Osteocyte (in vitro differentiated cells): ENCODE data around the gene GPR18. TPM values are rescaled to one million over a fixed set of nuclear protein-coding genes. Genes with fewer than 3 reads are reported as not detected.

Experiments
- DNase-seq: peaks from one replicate; pipeline ENCODE4 v3.0.0; 2021; ENCODE audit warnings: mixed read lengths; ENCODE audit not compliant: unreplicated experiment; ENCODE audit errors: extremely low spot score
- H3K27ac Mint-ChIP-seq: one replicate; pipeline ENCODE4 v1.8.0; 2021; ENCODE audit warnings: mild to moderate bottlenecking, mixed read lengths; ENCODE audit not compliant: unreplicated experiment
- H3K27me3 Mint-ChIP-seq: one replicate; pipeline ENCODE4 v1.8.0; 2021; ENCODE audit warnings: mixed read lengths; ENCODE audit not compliant: unreplicated experiment
- H3K36me3 Mint-ChIP-seq: one replicate; pipeline ENCODE4 v1.8.0; 2021; ENCODE audit warnings: mixed read lengths; ENCODE audit not compliant: unreplicated experiment
- H3K4me1 Mint-ChIP-seq: one replicate; pipeline ENCODE4 v1.8.0; 2021; ENCODE audit warnings: mixed read lengths; ENCODE audit not compliant: unreplicated experiment
- H3K4me3 Mint-ChIP-seq: one replicate; pipeline ENCODE4 v1.8.0; 2021; ENCODE audit warnings: mild to moderate bottlenecking, moderate library complexity, mixed read lengths; ENCODE audit not compliant: unreplicated experiment
- H3K9me3 Mint-ChIP-seq: one replicate; pipeline ENCODE4 v1.8.0; 2021; ENCODE audit warnings: mixed read lengths; ENCODE audit not compliant: unreplicated experiment
- total RNA-seq: library from RNA; stranded (reverse); gene quantifications from 2 replicates; pipeline ENCODE4 v1.2.1, GENCODE V29; 2021
- TF ChIP-seq, protein P1 (sequence below): fragments of 200-600 bp; sonication (generic); IDR thresholded peaks from 2 replicates; pipeline ENCODE4 v1.5.0; 2021; ENCODE audit warnings: antibody characterized with exemption, mild to moderate bottlenecking, moderate library complexity

GPR18 gene
- total RNA-seq, 1 donor from 2014 or later: not detected

DNA sequence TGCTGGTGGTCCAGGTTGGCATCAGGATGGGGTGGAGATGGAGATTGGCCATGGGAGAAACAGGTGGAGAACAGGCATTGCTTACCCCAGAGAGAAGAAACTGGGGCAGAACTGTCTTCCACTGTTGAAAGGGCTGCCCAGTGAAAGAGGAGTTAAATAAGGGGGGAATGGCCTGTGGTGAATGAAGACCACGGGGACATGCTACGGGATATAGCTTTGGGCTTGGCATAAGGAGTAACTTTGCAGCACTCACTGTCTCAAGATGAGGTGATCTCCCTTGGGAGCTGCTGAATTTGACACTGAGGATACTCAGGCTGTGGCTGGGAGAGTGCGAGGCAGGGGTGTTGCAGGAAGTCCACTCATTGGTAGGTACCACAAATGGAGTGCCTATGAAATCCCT lies 10.6 kb upstream of the GPR18 start:
- DNase-seq: no peak
- H3K27ac Mint-ChIP-seq: no peak overlapping the region
- H3K9me3 Mint-ChIP-seq: no peaks in the 10 kb centered on the region
- no peaks in the 10 kb centered on the region for H3K27me3 Mint-ChIP-seq
- TF ChIP-seq, protein P1, sequence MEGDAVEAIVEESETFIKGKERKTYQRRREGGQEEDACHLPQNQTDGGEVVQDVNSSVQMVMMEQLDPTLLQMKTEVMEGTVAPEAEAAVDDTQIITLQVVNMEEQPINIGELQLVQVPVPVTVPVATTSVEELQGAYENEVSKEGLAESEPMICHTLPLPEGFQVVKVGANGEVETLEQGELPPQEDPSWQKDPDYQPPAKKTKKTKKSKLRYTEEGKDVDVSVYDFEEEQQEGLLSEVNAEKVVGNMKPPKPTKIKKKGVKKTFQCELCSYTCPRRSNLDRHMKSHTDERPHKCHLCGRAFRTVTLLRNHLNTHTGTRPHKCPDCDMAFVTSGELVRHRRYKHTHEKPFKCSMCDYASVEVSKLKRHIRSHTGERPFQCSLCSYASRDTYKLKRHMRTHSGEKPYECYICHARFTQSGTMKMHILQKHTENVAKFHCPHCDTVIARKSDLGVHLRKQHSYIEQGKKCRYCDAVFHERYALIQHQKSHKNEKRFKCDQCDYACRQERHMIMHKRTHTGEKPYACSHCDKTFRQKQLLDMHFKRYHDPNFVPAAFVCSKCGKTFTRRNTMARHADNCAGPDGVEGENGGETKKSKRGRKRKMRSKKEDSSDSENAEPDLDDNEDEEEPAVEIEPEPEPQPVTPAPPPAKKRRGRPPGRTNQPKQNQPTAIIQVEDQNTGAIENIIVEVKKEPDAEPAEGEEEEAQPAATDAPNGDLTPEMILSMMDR: no peak
- H3K36me3 Mint-ChIP-seq: peaks cover 3% of the 10 kb centered on the region
- no peaks in the 10 kb centered on the region for H3K4me1 Mint-ChIP-seq
- H3K4me3 Mint-ChIP-seq: no peak overlapping the region

DNA sequence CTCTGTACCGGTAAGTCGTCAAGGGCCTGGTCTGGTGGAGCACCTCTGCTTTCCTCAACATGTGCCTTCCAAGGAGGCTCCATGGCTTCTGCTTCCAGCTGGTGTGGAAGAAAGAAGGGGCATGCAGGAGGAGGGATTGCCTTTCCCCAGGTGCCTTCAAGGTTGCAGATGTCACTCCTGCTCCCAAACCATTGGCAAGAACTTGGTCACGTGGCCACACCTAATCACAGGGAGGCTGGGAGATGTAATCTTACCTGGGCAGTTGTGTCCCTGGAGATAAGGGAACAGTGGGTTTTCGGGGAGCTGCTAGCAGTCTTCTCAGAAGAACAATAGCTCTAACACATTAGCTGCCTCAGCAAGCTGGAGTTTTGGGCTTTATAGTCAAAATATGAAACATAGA lies 9.7 kb upstream of the GPR18 start:
- Mint-ChIP-seq H3K9me3 (no peaks in the 10 kb centered on the region), H3K4me3 (no peak overlapping the region), H3K27me3 (no peaks in the 10 kb centered on the region), H3K27ac (no peak overlapping the region), H3K4me1 (no peaks in the 10 kb centered on the region), H3K36me3 (peaks cover 3% of the 10 kb centered on the region)
- DNase-seq: no peak
- TF ChIP-seq, protein P1: no peak

DNA sequence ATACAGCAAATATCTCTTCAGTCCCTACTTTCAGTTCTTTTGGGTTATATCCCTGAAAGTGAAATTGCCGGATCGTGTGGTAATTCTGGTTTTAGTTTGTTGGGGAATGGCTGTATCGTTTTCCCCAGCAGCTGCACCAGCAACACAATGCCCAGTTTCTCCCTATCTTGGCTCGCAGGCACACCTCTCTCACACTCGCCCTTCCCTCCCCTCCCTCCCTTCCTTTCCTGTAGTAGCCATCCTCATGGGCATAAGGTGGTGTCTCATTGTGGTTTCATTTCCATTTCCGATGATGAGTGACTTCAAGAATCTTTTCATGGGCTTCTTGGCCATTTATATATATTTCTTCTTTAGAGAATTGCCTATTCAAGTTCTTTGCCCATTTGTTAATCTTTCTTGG lies 8.6 kb upstream of the GPR18 start:
- DNase-seq: no peak
- Mint-ChIP-seq H3K4me1 (no peaks in the 10 kb centered on the region), H3K9me3 (no peaks in the 10 kb centered on the region), H3K36me3 (no peaks in the 10 kb centered on the region), H3K27ac (no peak overlapping the region), H3K27me3 (no peaks in the 10 kb centered on the region), H3K4me3 (no peak overlapping the region)
- TF ChIP-seq, protein P1: no peak

DNA sequence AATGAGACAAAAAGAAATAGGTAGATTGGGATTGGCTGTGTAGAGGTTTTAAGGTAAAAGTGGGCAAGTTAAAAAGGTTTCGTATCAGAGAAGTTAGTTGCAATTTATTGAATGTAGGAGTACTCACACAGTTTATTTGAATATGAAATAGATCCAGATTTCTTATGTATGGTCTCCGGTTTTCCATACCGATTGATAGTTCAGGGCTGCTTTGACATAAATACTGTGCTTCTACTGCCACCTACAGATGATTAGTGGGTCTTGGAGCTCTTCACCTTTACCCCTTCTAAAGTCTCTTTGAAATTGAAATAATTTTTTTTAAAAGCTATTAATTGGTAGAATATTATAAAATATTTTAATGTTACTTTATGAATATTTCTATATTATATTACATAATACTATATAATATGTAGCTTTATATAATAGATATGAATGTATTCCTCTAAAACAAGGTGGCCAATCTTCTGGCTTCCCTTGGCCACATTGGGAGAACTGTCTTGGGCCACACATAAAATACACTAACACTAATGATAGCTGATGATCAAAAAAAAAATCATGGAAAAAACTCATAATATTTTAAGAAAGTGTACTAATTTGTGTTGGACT lies 7.7 kb upstream of the GPR18 start:
- no peaks in the 10 kb centered on the region for H3K9me3 Mint-ChIP-seq
- H3K4me1 Mint-ChIP-seq: no peaks in the 10 kb centered on the region
- no peaks in the 10 kb centered on the region for H3K27me3 Mint-ChIP-seq
- DNase-seq: no peak
- H3K36me3 Mint-ChIP-seq: no peaks in the 10 kb centered on the region
- TF ChIP-seq, protein P1: peak; percentile 78
- no peak overlapping the region for H3K4me3 Mint-ChIP-seq
- no peak overlapping the region for H3K27ac Mint-ChIP-seq

DNA sequence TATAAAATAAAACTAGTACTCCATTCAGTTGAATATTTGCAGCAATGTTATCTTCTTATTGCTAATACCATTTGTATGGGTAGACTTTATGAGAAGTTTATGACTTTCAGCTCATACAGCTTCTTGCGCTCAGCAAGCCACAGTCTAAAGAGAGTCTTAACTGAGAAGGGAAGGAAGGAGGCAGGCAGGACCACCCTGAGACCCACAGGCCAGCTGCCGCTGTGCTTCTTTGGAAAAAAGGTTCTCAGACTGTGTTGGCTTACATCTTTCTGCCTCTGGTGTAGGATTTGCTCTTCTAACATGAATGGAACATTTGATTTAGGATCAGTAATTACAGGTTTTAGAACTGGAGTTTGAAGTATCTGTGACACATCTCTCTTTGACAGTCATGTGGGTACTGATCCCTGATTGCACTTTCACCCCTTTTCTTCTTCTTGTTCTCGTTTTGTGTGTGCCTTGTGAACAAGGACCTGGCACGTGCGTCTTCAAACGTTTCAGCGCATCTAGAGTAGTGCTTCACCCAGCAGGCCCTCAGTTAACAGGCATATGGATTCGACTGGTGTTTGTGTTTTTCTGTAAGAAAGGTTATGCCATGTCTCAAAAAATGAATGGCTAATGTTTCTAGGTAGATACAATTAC lies 7.1 kb upstream of the GPR18 start:
- Mint-ChIP-seq H3K4me3 (no peak overlapping the region), H3K27ac (no peak overlapping the region), H3K27me3 (no peaks in the 10 kb centered on the region), H3K9me3 (no peaks in the 10 kb centered on the region), H3K4me1 (no peaks in the 10 kb centered on the region), H3K36me3 (no peaks in the 10 kb centered on the region)
- TF ChIP-seq, protein P1: no peak
- no peak for DNase-seq
